Measurements from ENCODE around the gene PPP3CA. TPM values are rescaled to one million over a fixed set of nuclear protein-coding genes. Genes with fewer than 3 reads are reported as not detected.

Gene PPP3CA
- total RNA-seq, 4 donors from 2014 or later, result 38.5 to 46.7 (median 40.6) TPM

DNA sequence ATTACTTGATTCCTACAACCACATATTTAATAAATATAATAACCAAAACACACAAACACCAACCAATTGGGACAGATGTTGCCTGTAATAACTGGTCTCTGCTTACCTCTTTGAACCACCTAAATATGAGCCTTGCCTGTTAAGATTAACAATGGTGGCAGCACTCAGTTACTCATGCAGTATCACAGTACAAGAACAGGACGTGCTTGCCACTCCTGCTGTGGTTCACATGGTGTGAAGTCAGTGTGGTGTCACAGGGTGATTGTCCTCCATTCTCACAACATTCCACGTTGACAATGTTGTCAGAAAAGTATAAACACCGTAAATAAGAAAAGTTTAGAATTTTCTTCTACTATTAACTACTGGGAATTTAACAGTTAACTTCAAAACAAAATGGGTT, 365.0 kb downstream of the PPP3CA start:
- no peak for TF ChIP-seq POLR2A (IDR thresholded peaks at IDR 0.05)
- no peak for TF ChIP-seq CTCF (IDR thresholded peaks at IDR 0.05)
- DNase-seq (ENCODE audit: low spot score in 2 of 2), result no peak
- H3K4me3 ChIP-seq (ENCODE audit: low read depth, poor library complexity, severe bottlenecking), result no peak overlapping the region
- intact Hi-C loops (cut with DNase I; ENCODE audit: low total_unique reads), result no loop called here
- WGBS, 2 donors, result 76 to 85% methylated on average over 3 of the region's 3 CpGs

GRCh38 chr4:100981447-100982204, 365.7 kb downstream of the PPP3CA start:
- DNase-seq (ENCODE audit: low spot score in 2 of 2), result no peak
- intact Hi-C loops (cut with DNase I; ENCODE audit: low total_unique reads), result no loop called here
- no peak for TF ChIP-seq POLR2A (IDR thresholded peaks at IDR 0.05)
- TF ChIP-seq CTCF (IDR thresholded peaks at IDR 0.05), result no peak
- WGBS, 2 donors, result 67 to 70% methylated on average over 5 of the region's 5 CpGs
- H3K4me3 ChIP-seq (ENCODE audit: low read depth, poor library complexity, severe bottlenecking), result no peak overlapping the region

GRCh38 chr4:100979736-100980135, 367.6 kb downstream of the PPP3CA start:
- H3K4me3 ChIP-seq (ENCODE audit: low read depth, poor library complexity, severe bottlenecking), result no peak overlapping the region
- DNase-seq (ENCODE audit: low spot score in 2 of 2), result no peak
- TF ChIP-seq POLR2A (IDR thresholded peaks at IDR 0.05) (no peak), CTCF (IDR thresholded peaks at IDR 0.05) (no peak)
- 48 to 65% methylated on average over 4 of the region's 4 CpGs for WGBS, 2 donors
- intact Hi-C loops (cut with DNase I; ENCODE audit: low total_unique reads), result no loop called here

- TF ChIP-seq POLR2A (IDR thresholded peaks at IDR 0.05) (no peak), CTCF (IDR thresholded peaks at IDR 0.05) (no peak)
- 39 to 48% methylated on average over 3 of the region's 3 CpGs for WGBS, 2 donors
- no peak overlapping the region for H3K4me3 ChIP-seq (ENCODE audit: low read depth, poor library complexity, severe bottlenecking)
- peak in 1 of 2 donors; percentile 15 for DNase-seq (ENCODE audit: low spot score in 2 of 2)
- intact Hi-C loops (cut with DNase I; ENCODE audit: low total_unique reads), result no loop called here
These were observed 369.5 kb downstream of the PPP3CA start for GRCh38 chr4:100977746-100978397.

- DNase-seq (ENCODE audit: low spot score in 2 of 2), result no peak
- TF ChIP-seq CTCF (IDR thresholded peaks at IDR 0.05), result no peak
- TF ChIP-seq POLR2A (IDR thresholded peaks at IDR 0.05), result no peak
- intact Hi-C loops (cut with DNase I; ENCODE audit: low total_unique reads), result no loop called here
- H3K4me3 ChIP-seq (ENCODE audit: low read depth, poor library complexity, severe bottlenecking), result no peak overlapping the region
These were observed 370.1 kb downstream of the PPP3CA start for GRCh38 chr4:100977274-100977673.

MicroRNA genes within 50 kb of the gene (microRNA counts, 767-probe panel; counts per million panel counts)
- 0 to 358 counts per million in 2 donors for microRNA hsa-miR-1255a

Small RNA genes lying within 50 kb of the gene (microRNA-seq; reads per million reads assigned to microRNA genes)
- gene MIR1255A (ENCODE audit: borderline number of aligned reads in 1 of 2, borderline replicate concordance in 2 of 2), result 0.68 to 2.3 reads per million in 2 donors
- 0 reads per million in 2 donors for gene MIR8066 (ENCODE audit: borderline number of aligned reads in 1 of 2, borderline replicate concordance in 2 of 2)

Measured in lower leg skin (tissue), 4 donors.